Measurements from ENCODE around the gene NECTIN4.

Gene NECTIN4

DNA sequence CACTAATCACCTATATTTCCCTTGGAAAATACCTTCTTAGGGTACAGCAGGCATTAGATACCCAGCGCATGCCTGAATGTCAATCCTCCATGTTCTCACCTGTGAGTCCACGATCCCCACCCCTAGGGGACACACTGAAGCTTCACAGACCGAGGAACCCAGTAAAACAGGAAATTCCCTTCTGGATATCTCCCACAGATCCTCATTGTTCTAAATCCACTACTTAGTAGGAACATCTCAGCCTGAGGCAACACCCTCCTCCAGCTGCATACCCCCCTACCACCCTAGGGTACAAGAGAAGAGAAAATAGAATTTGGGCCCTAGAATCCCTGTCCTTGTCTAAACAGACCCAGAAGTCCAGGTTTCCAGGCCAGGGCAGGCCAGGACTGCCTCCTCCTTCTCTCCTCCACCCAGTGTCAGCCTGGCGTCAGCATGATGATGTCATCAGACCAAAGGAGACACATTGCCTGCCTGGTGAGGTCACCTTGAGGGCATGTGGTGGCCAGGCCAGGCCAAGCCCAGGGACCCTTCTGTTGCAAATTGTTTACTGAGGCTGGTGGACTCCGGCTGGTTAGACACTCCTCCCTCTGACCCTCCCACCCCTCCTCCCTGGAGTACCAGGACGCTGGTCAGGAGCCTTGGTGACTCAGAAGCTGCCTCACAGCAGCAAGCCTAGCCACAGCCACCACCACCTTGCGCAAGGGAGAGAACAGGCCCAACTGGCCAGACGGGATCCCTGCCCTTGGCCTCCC, 6.2 kb downstream of the NECTIN4 start:
- TF ChIP-seq, protein P1, sequence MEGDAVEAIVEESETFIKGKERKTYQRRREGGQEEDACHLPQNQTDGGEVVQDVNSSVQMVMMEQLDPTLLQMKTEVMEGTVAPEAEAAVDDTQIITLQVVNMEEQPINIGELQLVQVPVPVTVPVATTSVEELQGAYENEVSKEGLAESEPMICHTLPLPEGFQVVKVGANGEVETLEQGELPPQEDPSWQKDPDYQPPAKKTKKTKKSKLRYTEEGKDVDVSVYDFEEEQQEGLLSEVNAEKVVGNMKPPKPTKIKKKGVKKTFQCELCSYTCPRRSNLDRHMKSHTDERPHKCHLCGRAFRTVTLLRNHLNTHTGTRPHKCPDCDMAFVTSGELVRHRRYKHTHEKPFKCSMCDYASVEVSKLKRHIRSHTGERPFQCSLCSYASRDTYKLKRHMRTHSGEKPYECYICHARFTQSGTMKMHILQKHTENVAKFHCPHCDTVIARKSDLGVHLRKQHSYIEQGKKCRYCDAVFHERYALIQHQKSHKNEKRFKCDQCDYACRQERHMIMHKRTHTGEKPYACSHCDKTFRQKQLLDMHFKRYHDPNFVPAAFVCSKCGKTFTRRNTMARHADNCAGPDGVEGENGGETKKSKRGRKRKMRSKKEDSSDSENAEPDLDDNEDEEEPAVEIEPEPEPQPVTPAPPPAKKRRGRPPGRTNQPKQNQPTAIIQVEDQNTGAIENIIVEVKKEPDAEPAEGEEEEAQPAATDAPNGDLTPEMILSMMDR (conservative IDR thresholded peaks at IDR 0.05; ENCODE audit: low read length): no peak
- DNase-seq (ENCODE audit: low read depth): peak; percentile 95
- no peak overlapping the region for H3K4me3 ChIP-seq (ENCODE audit: low read length)

DNA sequence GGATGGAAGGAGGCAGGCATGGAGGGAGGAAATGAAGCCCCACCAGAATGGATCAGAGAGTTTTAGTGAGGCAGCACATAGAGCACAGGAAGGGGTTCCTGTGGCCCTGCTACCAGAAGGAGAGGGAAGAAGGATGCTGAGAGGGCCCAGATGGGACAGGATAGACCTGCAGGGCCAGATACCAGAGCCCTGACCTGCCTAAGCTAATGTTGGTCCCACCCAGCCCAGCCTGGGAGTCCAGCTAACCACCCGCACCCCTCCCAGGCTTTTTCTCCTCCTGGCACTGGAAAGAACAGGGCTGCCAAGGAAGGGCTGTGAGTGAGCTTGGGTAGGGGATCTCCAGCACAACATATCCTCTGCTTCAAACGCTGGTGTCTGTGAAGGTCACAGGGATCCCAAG, 6.9 kb downstream of the NECTIN4 start:
- no peak for DNase-seq (ENCODE audit: low read depth)
- TF ChIP-seq, protein P1 (conservative IDR thresholded peaks at IDR 0.05; ENCODE audit: low read length): no peak
- H3K4me3 ChIP-seq (ENCODE audit: low read length): no peak overlapping the region

DNA sequence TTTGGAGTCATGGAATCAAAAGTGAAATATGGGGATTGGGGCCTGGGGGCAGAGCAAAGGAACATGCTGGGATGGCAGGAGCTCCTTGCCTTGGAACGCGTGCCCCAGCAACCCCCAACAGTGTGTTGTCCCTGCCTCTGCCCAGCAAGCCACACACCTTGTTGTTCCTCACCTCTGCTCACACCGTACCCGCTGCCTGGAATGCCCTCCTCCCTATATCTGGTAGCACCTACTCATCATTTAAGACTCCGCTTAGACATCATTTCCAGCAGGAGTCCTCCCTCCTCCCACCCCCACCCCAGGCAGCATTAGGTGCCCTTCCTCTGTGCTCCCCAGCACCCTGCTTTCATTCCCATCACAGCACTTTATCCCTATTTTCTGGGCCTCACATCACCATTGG, 7.8 kb downstream of the NECTIN4 start:
- no peak overlapping the region for H3K4me3 ChIP-seq (ENCODE audit: low read length)
- DNase-seq (ENCODE audit: low read depth): no peak
- TF ChIP-seq, protein P1 (conservative IDR thresholded peaks at IDR 0.05; ENCODE audit: low read length): no peak

DNA sequence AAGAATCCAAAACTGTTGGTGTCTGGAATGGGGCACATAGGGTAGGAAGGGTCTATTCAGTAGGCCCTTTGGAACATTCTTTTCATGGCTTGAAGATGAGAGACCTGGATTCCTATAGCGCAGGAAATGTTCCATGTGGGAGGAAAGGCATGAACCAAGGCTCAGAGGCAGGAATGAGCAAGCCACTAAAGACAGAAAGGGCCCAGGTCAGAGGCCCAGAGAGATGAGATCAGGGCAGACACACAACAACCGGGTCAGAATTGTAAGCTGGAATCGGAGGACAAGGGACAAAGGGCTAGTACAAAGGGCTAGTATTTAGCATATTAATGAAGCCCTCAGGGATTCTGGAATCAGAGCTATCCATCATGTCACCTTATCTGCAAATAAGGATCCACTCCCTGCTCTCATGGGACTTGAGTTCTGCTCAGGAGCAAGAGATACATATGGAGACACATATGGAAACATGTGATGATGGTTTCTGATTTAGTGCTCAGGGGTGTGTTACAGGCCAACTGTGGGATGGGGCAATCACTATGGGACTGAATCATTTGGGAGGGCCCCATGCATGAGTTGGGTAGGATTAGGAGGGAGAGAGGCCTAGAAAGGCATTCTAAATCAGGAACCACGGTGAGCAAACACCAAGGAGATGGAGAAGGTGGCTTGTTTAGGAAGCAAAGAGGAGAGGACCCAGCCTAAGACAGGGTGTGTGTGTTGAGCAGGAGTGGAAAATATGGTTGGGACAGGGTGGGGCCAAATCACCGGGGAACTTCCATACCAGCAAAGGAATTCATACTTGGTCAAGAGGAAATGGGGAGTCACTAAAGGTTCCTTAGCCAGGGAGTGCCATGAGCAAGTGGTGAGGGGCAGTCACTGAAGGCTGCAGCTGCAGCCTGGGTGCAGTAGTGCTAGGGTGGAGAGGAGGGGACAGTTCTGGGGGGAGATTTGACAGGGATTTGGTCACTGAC, 8.6 kb downstream of the NECTIN4 start:
- no peak overlapping the region for H3K4me3 ChIP-seq (ENCODE audit: low read length)
- TF ChIP-seq, protein P1 (conservative IDR thresholded peaks at IDR 0.05; ENCODE audit: low read length): no peak
- DNase-seq (ENCODE audit: low read depth): peak; percentile 57

DNA sequence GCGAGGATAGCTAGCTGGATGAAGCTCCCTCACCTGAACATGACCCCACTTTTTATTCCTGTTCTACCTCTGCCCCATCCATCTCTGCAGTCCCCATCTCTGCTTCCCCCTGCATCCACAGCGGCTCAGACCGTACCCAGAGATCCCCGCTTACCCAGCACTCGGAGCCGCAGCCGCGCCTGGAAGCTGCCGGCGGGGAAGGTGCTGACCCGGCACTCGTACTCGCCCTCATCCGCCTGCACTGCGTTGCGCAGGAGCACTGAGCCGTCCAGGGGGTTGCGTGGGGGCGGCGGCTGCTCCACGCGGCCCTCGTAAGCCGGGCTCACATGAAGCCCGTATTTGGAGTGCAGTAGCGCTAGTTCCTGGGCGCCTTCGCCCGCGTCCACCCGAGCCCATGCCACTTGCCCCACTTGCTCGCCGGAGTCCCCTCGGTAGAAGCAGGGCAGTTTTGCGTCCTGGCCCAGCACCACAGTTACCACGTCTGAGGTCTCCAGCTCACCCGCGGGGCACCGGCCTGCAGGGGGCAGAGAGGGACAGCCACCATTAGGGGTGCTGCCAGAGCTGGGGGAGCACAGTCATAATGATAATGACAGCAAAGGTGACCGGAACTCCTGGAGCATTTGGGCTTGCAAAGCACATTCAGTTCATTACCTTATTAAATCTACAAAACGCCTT, 9.8 kb downstream of the NECTIN4 start:
- TF ChIP-seq, protein P1 (conservative IDR thresholded peaks at IDR 0.05; ENCODE audit: low read length): no peak
- DNase-seq (ENCODE audit: low read depth): no peak
- H3K4me3 ChIP-seq (ENCODE audit: low read length): no peak overlapping the region

DNA sequence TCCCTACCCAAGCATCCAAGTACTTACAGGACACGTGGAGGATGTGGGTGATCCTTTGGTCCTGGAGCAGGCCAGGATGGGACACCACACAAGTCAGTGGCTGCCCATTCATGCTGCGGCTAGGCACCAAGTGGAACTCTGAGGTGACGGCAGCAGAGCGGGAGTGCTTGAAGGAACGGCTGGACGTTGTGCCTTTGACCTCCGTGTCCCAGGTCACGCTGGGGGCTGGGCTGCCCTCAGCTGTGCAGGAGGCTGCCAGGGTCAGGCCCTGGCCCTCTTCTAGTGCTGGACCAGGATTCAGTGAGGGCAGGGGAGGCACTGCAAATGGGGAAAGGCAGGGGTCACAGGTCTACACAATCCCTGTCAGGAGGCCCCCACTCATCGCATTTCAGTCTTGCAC, 11.9 kb downstream of the NECTIN4 start:
- TF ChIP-seq, protein P1 (conservative IDR thresholded peaks at IDR 0.05; ENCODE audit: low read length): no peak
- H3K4me3 ChIP-seq (ENCODE audit: low read length): no peak overlapping the region
- no peak for DNase-seq (ENCODE audit: low read depth)
